Right cardiac atrium (tissue), 5 donors: ENCODE results near the gene OGDH. TPM values are rescaled to one million over a fixed set of nuclear protein-coding genes. Genes with fewer than 3 reads are reported as not detected.
"Not testable (repeated sequence)": the region's sequence is repeated elsewhere in the genome, so short reads cannot be mapped to it uniquely, and the experiment has no call there.

Source experiments
- ATAC-seq, 2 donors: fragments of 200-7000 bp; cut with Tn5 transposase; one replicate each; pipeline versions ENCODE4 v1.8.0 to v1.9.1; 2020; ENCODE audit warnings: moderate library complexity in 2 of 2, mild to moderate bottlenecking in 1 of 2
- DNase-seq, 3 donors: peaks; one replicate each; pipeline ENCODE4 v3.0.0-alpha.2; 2020
- H3K27ac ChIP-seq: one replicate; pipeline ENCODE4 v1.5.1; 2013; ENCODE audit warnings: mild to moderate bottlenecking, low read length, control low read depth, moderate library complexity
- H3K27me3 ChIP-seq: one replicate; pipeline ENCODE4 v1.6.1; 2013; ENCODE audit not compliant: control insufficient read depth, insufficient read depth
- H3K4me1 ChIP-seq: one replicate; pipeline ENCODE4 v1.6.1; 2013; ENCODE audit warnings: low read length; ENCODE audit not compliant: control insufficient read depth, insufficient read depth
- H3K4me3 ChIP-seq: one replicate; pipeline ENCODE4 v1.5.1; 2013; ENCODE audit warnings: low read length, control low read depth
- H3K9me3 ChIP-seq: one replicate; pipeline ENCODE4 v1.6.1; 2013; ENCODE audit warnings: low read length; ENCODE audit not compliant: control insufficient read depth
- WGBS: extraction: QIAGEN DNeasy Blood & Tissue Kit; methylation state at CpG from one replicate; pipeline ENCODE4 v1.1.7; 2013; 5-methylcytosine and 5-hydroxymethylcytosine counted together
- intact Hi-C, 4 donors: fragments of 100-400 bp; cut with DNase I; formaldehyde crosslinking; loops; one replicate each; pipeline versions ENCODE4 v1.11.0 to v1.14.0; 2022 to 2023
- polyA plus RNA-seq: library from polyadenylated mRNA; stranded (reverse); fragments of 200-250 nt; gene quantifications from one replicate; pipeline ENCODE4 v1.2.3, GENCODE V29; 2013
- total RNA-seq, 4 donors: library from RNA; stranded (reverse); fragmentation: NEBNext Ultra II Directional; extraction: Animal tissue kit (Norgen Biotek cat#: 25700); gene quantifications; one replicate each; pipeline ENCODE4 v1.2.1, GENCODE V29; 2021
- donor health status: healthy with polysubstance abuse.
- donor health status: DM: no; HTN: yes; CAD: no.
- donor health status: DM: no; HTN: no; CAD: no.
- donor health status: DM: no; HTN: yes; CAD: no; lungs with severe emphysema.
- donor health status: DM: yes; HTN: yes; CAD: no.

The OGDH gene
- total and polyA plus RNA-seq, 5 donors = 168 to 406 (median 371) TPM

DNA sequence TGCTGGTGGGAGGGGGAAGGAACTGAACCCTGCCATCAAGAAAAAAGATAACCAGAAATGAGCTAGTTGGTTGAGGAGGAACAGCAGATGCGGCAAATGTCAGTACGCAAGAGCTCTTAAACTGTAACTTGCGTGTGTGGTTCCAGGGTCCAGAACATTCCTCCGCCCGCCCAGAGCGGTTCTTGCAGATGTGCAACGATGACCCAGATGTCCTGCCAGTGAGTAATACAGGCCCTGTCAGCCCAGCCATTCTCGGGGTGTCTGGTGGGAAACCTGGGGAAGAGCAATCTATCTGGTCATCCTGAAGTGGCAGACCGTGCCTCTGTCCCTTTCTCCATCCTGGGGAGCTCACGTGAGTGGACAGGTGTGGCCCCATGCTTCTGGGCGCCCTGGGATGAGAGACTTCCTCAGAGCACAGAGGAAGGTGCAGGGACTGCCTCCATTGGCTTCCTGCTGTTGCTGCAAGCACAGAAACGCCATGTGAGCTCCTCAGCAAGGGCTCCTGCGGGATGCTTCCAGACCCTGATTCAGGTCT lies 91.7 kb downstream of the OGDH start:
- H3K4me3 ChIP-seq = no peak overlapping the region
- 96% methylated on average over 13 of the region's 13 CpGs for WGBS
- no peaks in the 10 kb centered on the region for H3K9me3 ChIP-seq
- intact Hi-C loops = no loop called here
- DNase-seq (no peak), ATAC-seq (no peak)
- no peak overlapping the region for H3K27ac ChIP-seq
- peaks cover 2% of the 10 kb centered on the region for H3K4me1 ChIP-seq
- no peaks in the 10 kb centered on the region for H3K27me3 ChIP-seq

DNA sequence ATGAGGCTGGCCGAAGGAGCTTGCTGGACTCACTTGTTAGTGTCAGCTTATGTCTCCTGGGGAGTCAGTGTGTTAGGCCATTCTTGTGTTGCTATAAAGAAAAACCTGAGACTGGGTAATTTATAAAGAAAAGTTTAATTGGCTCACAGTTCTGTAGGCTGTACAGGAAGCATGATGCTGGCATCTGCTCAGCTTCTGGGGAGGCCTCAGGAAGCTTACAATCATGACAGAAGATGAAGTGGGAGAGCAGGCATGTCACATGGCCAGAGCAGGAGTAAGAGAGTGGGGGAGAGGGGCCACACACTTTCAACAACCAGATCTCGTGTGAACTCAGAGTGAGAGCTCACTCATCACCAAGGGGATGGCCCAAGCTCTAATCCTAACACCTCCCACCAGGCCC lies 93.2 kb downstream of the OGDH start:
- ATAC-seq, H3K4me1 ChIP-seq, H3K27ac ChIP-seq, intact Hi-C loops, H3K9me3 ChIP-seq, H3K4me3 ChIP-seq, H3K27me3 ChIP-seq, DNase-seq: not testable (repeated sequence)
- 96% methylated on average over 2 of the region's 2 CpGs for WGBS

DNA sequence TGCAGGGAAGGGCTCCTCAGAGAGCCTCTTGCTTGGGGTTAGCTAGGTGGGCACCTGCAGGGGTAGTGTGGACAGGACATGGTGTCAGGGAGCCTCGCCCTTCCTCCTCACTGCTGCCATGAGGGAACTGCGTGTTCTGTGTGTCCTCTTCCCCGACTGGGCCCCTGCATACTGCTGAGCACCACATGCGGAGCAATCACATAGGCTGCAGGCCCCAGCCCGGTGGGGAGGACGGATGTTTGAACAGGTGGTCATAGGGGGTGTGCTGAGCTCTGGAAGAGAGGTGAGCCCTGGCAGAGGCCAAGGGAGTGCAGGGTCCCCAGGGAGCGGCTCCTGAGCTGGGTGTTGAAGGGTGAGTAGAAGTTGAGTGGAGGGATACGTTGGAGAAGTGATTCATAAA lies 93.9 kb downstream of the OGDH start:
- WGBS = 93% methylated on average over 8 of the region's 8 CpGs
- no peak overlapping the region for H3K27ac ChIP-seq
- no peaks in the 10 kb centered on the region for H3K27me3 ChIP-seq
- H3K9me3 ChIP-seq = no peaks in the 10 kb centered on the region
- H3K4me1 ChIP-seq = no peaks in the 10 kb centered on the region
- intact Hi-C loops = no loop called here
- DNase-seq (no peak), ATAC-seq (peak in 1 of 2 donors; percentile 11)
- H3K4me3 ChIP-seq = no peak overlapping the region

DNA sequence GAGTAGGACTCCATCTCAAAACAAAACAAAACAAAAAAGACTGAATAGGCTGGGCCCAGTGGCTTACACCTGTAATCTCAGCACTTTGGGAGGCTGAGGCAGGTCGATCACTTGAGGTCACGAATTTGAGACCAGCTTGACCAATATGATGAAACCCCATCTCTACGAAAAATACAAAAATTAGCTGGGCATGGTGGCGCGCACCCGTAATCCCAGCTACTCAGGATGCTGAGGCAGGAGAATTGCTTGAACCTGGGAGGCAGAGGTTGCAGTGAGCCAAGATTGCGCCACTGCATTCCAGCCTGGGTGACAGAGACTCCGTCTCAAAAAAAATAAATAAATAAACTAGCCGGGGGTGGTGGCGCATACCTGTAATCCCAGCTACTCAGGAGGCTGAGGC lies 97.0 kb downstream of the OGDH start:
- DNase-seq, H3K27me3 ChIP-seq, H3K27ac ChIP-seq, H3K4me3 ChIP-seq, H3K9me3 ChIP-seq, H3K4me1 ChIP-seq, ATAC-seq, intact Hi-C loops: not testable (repeated sequence)
- WGBS = 97% methylated on average over 10 of the region's 10 CpGs

DNA sequence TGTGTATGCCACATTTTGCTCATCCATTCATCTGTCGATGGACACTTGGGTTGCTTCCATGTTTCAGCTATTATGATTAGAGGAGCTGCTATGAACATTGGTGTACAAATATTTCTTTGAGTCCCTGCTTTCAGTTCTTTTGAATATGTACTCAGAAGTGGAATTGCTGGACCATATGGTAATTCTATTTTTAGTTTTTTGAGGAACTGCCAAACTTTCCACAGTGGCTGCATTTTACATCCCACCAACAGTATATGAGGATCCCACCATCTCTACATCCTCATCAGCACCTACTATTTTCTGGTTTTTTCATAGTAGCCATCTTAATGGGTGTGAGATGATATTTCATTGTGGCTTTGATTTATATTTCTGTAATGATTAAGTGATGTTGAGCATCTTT lies 97.5 kb downstream of the OGDH start:
- Histone ChIP-seq H3K27ac (no peak overlapping the region), H3K4me1 (no peaks in the 10 kb centered on the region), H3K9me3 (no peaks in the 10 kb centered on the region), H3K27me3 (no peaks in the 10 kb centered on the region), H3K4me3 (no peak overlapping the region)
- ATAC-seq (no peak), DNase-seq (no peak)
- intact Hi-C loops = no loop called here
- WGBS = 52% methylated on average over 1 of the region's 1 CpG

DNA sequence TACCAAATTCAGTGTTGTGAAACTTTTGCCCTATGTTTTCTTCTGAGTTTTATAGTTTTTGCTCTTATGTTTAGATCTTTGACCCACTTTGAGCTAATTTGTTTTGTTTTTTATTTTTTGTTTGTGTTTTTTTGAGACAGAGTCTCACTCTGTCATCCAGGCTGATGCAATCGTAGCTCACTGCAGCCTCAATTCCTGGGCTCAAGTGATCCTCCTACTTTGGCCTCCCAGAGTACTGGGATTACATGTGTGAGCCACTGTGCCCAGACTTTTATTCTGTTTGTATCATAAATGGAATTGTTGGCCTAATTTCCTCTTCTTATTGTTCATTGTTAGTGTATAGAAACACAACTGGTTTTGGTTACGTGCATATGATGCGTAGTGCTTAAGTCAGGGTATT lies 99.0 kb downstream of the OGDH start:
- Histone ChIP-seq H3K9me3 (no peaks in the 10 kb centered on the region), H3K4me3 (no peak overlapping the region), H3K27ac (no peak overlapping the region), H3K27me3 (no peaks in the 10 kb centered on the region), H3K4me1 (no peaks in the 10 kb centered on the region)
- over 99% methylated on average over 3 of the region's 3 CpGs for WGBS
- ATAC-seq (no peak), DNase-seq (no peak)
- intact Hi-C loops = no loop called here

DNA sequence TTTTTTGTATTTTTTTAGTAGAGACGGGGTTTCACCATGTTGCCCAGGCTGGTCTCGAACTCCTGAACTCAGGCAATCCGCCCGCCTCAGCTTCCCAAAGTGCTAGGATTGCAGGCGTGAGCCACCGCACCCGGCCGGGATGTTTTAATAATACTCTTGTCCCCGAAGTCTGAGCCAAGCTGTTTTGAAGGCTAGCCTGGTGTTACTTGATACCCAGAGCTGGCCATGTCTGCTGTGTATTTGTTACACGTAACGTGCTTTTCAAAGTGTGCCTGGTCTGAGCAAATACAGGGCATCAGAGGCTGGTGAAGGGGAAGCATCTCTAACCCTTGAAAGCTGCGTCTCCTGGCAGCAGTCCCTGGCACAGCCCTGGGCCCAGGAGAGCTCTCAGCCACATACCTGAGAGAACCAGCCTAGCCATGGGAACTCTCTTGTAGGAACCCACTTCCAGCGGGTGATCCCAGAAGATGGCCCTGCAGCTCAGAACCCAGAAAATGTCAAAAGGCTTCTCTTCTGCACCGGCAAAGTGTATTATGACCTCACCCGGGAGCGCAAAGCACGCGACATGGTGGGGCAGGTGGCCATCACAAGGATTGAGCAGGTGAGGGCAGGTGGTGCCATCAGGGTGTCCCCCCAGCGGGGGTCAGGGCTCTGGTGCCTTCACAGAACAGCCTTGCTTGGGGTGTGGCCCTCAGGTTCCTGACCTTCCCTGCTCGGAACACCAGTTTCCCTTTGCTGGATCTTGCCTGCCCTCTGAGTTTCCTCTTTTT lies 100.5 kb downstream of the OGDH start:
- DNase-seq (no peak), ATAC-seq (peak in 1 of 2 donors; percentile 20)
- no peak overlapping the region for H3K27ac ChIP-seq
- intact Hi-C loops = no loop called here
- 84% methylated on average over 20 of the region's 20 CpGs for WGBS
- H3K4me1 ChIP-seq = no peaks in the 10 kb centered on the region
- no peaks in the 10 kb centered on the region for H3K27me3 ChIP-seq
- no peaks in the 10 kb centered on the region for H3K9me3 ChIP-seq
- H3K4me3 ChIP-seq = no peak overlapping the region

DNA sequence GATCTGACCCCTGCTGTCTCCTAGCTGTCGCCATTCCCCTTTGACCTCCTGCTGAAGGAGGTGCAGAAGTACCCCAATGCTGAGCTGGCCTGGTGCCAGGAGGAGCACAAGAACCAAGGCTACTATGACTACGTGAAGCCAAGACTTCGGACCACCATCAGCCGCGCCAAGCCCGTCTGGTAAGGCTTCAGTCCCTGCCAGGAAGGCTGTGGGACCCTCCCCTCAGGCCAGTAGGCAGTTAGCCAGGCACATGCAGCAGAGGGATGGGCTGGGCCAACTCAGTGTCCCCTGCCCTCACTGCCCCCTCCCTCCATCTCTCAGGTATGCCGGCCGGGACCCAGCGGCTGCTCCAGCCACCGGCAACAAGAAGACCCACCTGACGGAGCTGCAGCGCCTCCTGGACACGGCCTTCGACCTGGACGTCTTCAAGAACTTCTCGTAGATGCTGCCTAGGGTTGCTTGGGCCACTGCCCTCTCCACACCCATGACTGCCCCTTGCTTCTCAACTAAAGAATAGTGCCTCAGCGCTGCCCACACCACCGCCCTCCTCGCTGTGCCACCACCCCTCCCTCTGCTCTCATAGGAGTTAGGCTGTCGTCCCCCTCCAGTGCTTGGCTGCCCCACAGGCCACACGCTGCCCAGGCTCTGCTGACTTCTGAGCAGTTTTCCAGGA lies 101.3 kb downstream of the OGDH start:
- peak in 1 of 2 donors; percentile 6 for ATAC-seq
- H3K4me1 ChIP-seq = peaks cover 3% of the 10 kb centered on the region
- H3K27me3 ChIP-seq = no peaks in the 10 kb centered on the region
- intact Hi-C loops = no loop called here
- H3K4me3 ChIP-seq = no peak overlapping the region
- peak in 1 of 3 donors; percentile 63 for DNase-seq
- no peak overlapping the region for H3K27ac ChIP-seq
- H3K9me3 ChIP-seq = no peaks in the 10 kb centered on the region
- 92% methylated on average over 21 of the region's 21 CpGs for WGBS

DNA sequence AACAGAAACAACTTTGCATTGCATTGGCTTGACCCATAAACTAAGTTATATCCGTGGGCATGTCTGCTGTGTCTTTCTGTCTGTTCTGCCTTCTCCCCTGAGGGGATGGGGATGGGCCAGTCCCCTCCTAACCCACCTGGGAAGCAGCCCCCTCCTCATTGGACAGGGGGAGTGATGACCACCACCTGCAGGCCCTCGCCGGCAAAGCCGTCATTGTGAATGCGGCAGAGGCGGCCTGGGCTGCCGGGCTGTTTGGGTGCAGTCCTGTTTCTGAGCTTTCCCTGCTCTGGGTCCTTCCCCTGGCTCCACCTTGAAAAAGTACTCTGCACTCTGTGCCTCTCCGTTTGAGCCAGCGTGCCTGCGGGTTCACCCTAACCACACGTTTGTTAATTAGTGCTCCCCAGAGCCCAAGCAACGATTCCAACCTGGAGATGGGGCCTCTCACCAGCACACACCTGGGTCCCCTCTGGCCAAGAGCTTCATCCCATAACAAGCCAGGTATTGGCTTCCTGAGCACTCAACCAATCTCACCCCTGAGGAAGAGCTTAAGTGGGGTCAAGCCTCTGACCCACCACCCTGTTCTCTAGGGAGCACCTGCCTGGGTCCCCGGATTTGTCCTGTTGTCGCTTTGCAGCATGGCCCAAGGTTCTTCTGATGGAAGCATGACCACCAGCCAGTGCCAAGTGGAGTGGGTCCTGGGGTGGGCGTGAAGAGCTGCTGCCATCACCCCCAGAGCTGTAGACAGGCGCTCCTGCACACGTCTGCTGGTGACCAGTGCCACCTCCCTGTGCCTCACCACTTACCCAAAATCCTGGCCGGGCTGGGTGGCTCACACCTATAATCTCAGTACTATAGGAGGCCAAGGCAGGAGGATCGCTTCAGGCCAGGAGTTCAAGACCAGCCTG lies 102.8 kb downstream of the OGDH start:
- ATAC-seq (no peak), DNase-seq (no peak)
- Histone ChIP-seq H3K27me3 (no peaks in the 10 kb centered on the region), H3K4me1 (peaks cover 3% of the 10 kb centered on the region), H3K27ac (no peak overlapping the region), H3K9me3 (no peaks in the 10 kb centered on the region), H3K4me3 (no peak overlapping the region)
- intact Hi-C loops = no loop called here
- WGBS = 84% methylated on average over 19 of the region's 19 CpGs

DNA sequence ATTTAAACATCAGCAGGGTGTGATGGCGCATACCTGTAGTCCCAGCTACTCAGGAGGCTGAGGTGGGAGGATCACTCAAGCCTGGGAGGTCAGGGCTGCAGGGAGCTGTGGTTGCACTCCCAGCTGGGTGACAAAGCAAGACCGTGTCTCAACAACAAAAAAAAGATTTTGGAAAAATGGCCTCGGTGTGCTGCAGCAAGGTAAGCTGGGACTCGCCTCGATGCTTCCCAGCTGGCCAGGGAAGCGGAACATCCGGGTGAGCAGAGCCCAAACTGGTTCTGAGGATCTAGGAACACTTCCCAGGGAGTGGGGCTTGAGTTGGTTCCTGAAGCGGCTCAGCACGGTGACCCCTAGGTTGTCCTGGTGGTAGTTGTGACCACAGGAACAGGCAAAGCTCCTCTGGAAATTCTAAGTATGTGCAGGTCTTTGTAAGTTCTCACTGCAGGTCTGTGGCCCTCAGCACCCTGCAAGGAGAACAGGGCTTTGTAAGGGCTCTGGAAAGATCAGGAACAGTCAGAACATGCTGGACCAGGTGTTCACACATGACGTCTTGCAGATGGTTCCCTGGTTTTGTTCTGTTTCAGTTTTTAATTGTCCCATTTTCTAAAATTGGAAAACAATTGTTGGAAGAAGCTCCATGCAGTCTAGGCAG lies 103.6 kb downstream of the OGDH start:
- peaks cover 3% of the 10 kb centered on the region for H3K4me1 ChIP-seq
- DNase-seq = no peak
- intact Hi-C loops = no loop called here
- ATAC-seq = no peak
- H3K4me3 ChIP-seq = no peak overlapping the region
- 91% methylated on average over 10 of the region's 10 CpGs for WGBS
- H3K9me3 ChIP-seq = no peaks in the 10 kb centered on the region
- no peaks in the 10 kb centered on the region for H3K27me3 ChIP-seq
- peak overlapping the region; percentile 7 for H3K27ac ChIP-seq
